HG03439 (cell line): Measurements from ENCODE around the gene ABCA7.

Experiments used
- ATAC-seq: cut with Tn5 transposase; IDR thresholded peaks from one replicate; pipeline ENCODE4 v1.9.1; 2021; ENCODE audit warnings: mild to moderate bottlenecking, moderate library complexity; ENCODE audit not compliant: unreplicated experiment

The ABCA7 gene

GRCh38 chr19:1001538-1002166 is 38.3 kb upstream of the ABCA7 start:
- no peak for ATAC-seq

- ATAC-seq, result no peak
Measured at GRCh38 chr19:1002600-1002999, 37.3 kb upstream of the ABCA7 start.

- no peak for ATAC-seq
Measured at GRCh38 chr19:1003283-1003682, 36.6 kb upstream of the ABCA7 start.

GRCh38 chr19:1004204-1004802 is 35.6 kb upstream of the ABCA7 start:
- ATAC-seq, result no peak

GRCh38 chr19:1004803-1005664 is 34.9 kb upstream of the ABCA7 start:
- no peak for ATAC-seq

GRCh38 chr19:1006711-1007398 is 33.1 kb upstream of the ABCA7 start:
- no peak for ATAC-seq

- no peak for ATAC-seq
Measured at GRCh38 chr19:1007399-1008251, 32.3 kb upstream of the ABCA7 start.

- ATAC-seq, result no peak
Measured at GRCh38 chr19:1008268-1009040, 31.5 kb upstream of the ABCA7 start.

GRCh38 chr19:1009041-1009980 is 30.6 kb upstream of the ABCA7 start:
- no peak for ATAC-seq

GRCh38 chr19:1009981-1010538 is 29.8 kb upstream of the ABCA7 start:
- no peak for ATAC-seq

- ATAC-seq, result no peak
Measured at GRCh38 chr19:1010586-1011510, 29.1 kb upstream of the ABCA7 start.

- ATAC-seq, result no peak
Measured at GRCh38 chr19:1011831-1012333, 28.0 kb upstream of the ABCA7 start.

- ATAC-seq, result no peak
Measured at GRCh38 chr19:1012334-1012733, 27.6 kb upstream of the ABCA7 start.

GRCh38 chr19:1013218-1013617 is 26.7 kb upstream of the ABCA7 start:
- ATAC-seq, result no peak

- ATAC-seq, result no peak
Measured at GRCh38 chr19:1014161-1015060, 25.5 kb upstream of the ABCA7 start.
